Dendritic cell treated with granulocyte-macrophage colony-stimulating factor and Interleukin-4, amounts not matched to agents 40 ng/mL and 50 ng/mL, for 4 days (primary cell): ENCODE measurements around the gene DSE.

Source experiments
- H3K27ac Mint-ChIP-seq: one replicate; pipeline ENCODE4 v1.8.0; 2022; ENCODE audit warnings: mild to moderate bottlenecking, mixed read lengths
- H3K27me3 Mint-ChIP-seq: one replicate; pipeline ENCODE4 v1.8.0; 2022; ENCODE audit warnings: mild to moderate bottlenecking, mixed read lengths
- H3K36me3 Mint-ChIP-seq: one replicate; pipeline ENCODE4 v1.8.0; 2022; ENCODE audit warnings: low read depth, mixed read lengths
- H3K4me1 Mint-ChIP-seq: one replicate; pipeline ENCODE4 v1.8.0; 2022; ENCODE audit warnings: low read depth, mixed read lengths
- H3K4me3 Mint-ChIP-seq: one replicate; pipeline ENCODE4 v1.8.0; 2022; ENCODE audit warnings: mild to moderate bottlenecking, moderate library complexity, mixed read lengths
- H3K9me3 Mint-ChIP-seq: one replicate; pipeline ENCODE4 v1.8.0; 2022; ENCODE audit warnings: mixed read lengths
- intact Hi-C: fragments of 100-400 bp; cut with micrococcal nuclease; formaldehyde crosslinking; loops from one replicate; pipeline ENCODE4 v1.15.0; 2022

DSE gene

DNA sequence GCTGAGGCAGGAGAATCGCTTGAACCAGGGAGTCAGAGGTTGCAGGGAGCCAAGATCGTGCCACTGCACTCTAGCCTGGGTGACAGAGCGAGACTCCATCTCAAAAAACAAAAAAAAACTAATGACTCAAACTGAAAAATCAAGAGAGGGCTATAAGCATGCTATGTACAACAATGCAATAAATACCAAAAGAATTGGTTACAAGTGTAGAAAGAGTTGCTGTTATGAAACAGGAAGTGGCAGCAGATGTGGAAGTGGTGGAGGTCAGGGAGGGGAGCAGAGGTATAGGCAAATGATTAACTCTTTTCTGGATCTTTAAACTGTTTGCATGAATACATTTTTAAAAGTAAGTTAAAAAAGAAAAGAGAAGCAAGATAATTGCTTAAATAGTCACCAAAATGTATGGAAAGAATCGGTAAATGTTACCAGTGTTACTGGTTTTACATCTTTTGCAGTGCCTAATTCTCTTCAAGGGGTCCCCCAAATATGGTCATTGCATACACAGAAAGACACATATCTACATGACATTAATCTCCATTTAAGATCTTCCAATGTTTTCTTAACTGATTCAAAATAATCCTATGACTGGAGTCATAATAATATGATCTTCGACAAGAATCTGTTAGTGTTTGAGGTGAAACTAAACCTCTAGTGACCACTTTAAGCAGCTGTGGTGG is 105.4 kb downstream of the DSE start:
- no peaks in the 10 kb centered on the region for H3K36me3 Mint-ChIP-seq
- peaks cover 10% of the 10 kb centered on the region for H3K9me3 Mint-ChIP-seq
- H3K4me1 Mint-ChIP-seq, result peaks cover 59% of the 10 kb centered on the region
- no peaks in the 10 kb centered on the region for H3K27me3 Mint-ChIP-seq
- intact Hi-C loops, result no loop called here
- H3K27ac Mint-ChIP-seq, result peak overlapping the region; percentile 86
- peak overlapping the region; percentile 51 for H3K4me3 Mint-ChIP-seq

DNA sequence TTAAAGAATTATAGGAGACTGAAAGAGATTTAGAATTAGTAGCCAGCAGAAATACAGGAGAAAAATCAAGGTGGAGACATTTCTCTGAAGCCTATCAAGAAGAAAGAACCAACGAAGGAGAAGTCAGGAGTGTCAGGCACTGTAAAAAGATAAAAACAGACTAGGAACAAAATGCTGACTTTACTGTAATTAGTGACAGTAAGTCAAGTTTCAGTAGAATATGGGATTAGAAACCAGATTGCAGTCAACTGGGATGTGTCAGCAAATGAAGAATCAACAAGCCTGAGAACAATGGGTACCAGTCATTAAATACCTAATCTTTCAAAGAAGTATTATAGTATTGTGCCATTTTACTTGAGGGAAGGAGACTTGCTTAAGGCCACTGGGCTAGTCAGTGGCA is 112.0 kb downstream of the DSE start:
- Mint-ChIP-seq H3K27me3 (no peaks in the 10 kb centered on the region), H3K9me3 (no peaks in the 10 kb centered on the region), H3K36me3 (no peaks in the 10 kb centered on the region), H3K4me1 (peaks cover 30% of the 10 kb centered on the region), H3K4me3 (no peak overlapping the region), H3K27ac (no peak overlapping the region)
- intact Hi-C loops, result no loop called here

DNA sequence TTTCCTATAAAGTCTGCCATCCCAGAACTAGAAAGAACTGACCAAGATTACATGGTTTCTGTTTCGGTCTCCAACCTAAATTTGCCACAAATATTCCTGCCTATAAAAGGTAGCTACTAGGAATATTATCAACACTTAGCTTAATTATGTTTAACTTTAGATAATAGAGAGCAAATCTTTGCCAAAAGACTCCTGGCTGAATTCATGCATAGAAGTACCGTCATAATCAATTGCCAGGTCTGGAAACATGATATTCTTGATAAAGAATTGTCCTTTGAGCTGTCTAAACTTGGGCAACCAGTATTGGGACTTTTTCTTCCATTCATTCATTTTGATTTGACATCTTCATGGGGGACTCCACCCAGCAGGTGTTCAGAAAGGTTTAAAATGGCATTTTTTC is 112.9 kb downstream of the DSE start:
- Mint-ChIP-seq H3K36me3 (no peaks in the 10 kb centered on the region), H3K27me3 (no peaks in the 10 kb centered on the region), H3K4me1 (peaks cover 28% of the 10 kb centered on the region), H3K27ac (no peak overlapping the region), H3K4me3 (no peak overlapping the region), H3K9me3 (no peaks in the 10 kb centered on the region)
- intact Hi-C loops, result no loop called here

DNA sequence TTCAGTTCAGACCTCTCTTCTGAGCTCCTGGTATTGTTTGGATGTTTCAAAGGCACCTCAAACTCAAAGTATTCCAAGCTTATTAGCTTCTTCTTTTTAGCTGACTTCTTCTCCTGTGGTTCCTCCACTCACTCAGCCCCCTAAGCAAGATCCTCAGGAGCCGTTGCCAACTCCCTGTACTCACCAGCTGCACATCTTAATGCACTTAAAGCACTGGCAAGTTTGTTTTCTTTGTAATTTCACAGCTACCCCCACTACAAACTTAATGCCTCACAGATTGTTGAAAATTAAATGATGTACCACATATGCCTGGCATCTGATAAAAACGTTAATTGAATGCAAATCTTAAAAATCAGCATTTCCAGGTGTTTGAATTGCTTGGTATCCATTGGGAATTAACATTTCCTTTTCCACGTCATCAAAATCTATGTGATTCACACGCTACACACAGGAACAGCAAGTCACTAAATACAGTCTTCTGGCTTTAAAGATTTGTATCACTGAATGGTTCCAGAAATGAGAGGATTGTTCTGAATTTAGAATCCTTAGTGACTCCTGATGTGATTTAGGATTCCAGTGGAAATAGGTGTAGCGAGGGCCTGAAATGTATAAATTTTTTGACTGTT is 114.9 kb downstream of the DSE start:
- Mint-ChIP-seq H3K27ac (peak overlapping the region; percentile 5), H3K4me1 (peaks cover 23% of the 10 kb centered on the region), H3K36me3 (no peaks in the 10 kb centered on the region), H3K4me3 (no peak overlapping the region), H3K9me3 (peaks cover 7% of the 10 kb centered on the region), H3K27me3 (no peaks in the 10 kb centered on the region)
- intact Hi-C loops, result no loop called here

DNA sequence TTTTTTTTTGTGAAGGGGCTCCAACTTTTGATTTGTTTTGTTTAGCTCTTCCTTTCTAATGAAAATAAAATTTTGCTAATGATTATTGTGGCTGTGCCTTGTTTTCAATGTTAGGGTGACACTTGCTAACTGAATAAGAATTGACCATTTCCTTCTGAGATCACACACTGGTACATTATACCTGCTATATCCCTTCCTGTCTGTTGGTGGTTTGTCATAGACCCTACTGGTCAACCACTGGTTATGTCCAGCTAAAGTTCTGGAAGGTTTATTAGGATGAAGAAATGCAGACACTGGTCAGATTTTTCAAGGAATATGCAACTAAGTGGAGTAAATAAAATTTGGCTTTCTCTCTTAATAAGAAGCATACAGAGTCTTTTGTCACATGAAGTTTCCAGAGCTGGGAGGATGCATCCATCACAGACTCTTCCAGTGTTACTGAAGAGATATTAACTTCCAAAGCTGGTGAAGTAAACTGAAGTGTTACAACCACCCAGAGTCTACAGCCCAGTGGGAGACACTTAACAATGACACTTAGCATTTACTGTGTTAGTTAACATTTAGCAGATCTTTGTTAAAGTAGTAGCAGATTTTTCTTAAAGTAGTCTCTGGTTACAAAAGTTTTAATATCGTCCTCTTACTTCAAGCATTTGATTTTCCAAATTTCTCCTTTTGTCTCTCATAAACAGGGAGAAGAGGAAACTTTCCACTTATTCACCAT is 121.0 kb downstream of the DSE start:
- intact Hi-C loops, result no loop called here
- no peak overlapping the region for H3K4me3 Mint-ChIP-seq

DNA sequence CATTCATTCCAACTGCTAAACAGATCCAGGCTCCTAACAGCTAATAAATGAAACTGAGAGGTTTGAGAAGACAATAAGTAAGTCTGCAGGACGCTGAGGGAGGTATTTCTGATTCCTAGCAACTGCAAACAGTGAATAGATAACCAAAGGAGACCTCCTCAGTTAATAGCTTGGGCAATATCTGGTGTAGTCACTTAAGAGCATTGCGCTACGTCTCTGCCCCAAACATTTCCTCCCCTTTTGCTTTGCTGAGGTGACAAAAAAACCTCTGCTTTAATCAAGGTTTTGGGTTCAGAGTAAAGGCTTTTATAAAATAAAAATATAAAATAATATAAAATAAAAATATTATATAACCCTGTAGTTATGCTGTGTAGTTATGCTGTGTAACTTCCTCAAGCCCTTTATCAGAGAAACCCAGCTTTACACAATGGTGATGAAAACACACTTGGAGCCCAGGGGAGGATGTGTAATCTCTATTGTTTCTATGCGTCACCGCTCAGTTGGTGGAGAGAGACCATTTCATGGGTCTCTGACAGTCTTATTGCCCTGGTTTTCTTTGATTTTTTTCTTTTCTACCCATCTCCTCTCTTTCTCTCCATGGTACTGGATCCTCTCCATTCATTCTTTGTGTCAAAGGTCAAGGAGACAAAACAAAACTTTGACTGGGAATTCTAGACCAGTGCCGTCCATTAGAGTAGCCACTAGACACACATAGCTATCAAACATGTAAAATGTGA is 121.8 kb downstream of the DSE start:
- no peaks in the 10 kb centered on the region for H3K4me1 Mint-ChIP-seq
- no peak overlapping the region for H3K27ac Mint-ChIP-seq
- no peaks in the 10 kb centered on the region for H3K27me3 Mint-ChIP-seq
- H3K9me3 Mint-ChIP-seq, result peaks cover 15% of the 10 kb centered on the region
- no peaks in the 10 kb centered on the region for H3K36me3 Mint-ChIP-seq
- intact Hi-C loops, result no loop called here
- no peak overlapping the region for H3K4me3 Mint-ChIP-seq

More for the DNA sequence above, 121.0 kb downstream of the DSE start:
- peaks cover 3% of the 10 kb centered on the region for H3K4me1 Mint-ChIP-seq
- H3K27ac Mint-ChIP-seq, result no peak overlapping the region
- no peaks in the 10 kb centered on the region for H3K36me3 Mint-ChIP-seq
- H3K27me3 Mint-ChIP-seq, result no peaks in the 10 kb centered on the region
- peaks cover 15% of the 10 kb centered on the region for H3K9me3 Mint-ChIP-seq
